ENCODE data around the gene ZNF804A.

The ZNF804A gene

DNA sequence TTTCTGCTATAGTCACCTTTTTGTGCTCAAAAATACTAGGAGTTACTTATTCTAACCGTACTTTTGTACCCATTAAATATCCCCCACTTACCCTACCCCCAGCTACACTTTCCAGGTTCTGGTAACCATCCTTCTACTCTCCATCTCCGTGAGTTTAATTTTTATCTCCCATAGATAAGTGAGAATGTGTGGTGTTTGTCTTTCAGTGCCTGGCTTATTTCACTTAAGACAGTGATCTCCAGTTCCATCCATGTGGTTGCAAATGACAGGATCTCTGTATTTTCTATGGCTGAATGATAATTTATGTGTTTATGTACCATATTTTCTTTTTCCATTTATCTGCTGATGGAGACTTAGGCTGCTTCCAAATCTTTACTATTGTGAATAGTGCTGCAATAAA, 323.3 kb downstream of the ZNF804A start:
- no peaks in the 10 kb centered on the region for H4K20me1 ChIP-seq (ENCODE audit: insufficient read depth, low read length)
- no peak overlapping the region for H2AFZ ChIP-seq (ENCODE audit: low read depth, low read length)
- H3K4me2 ChIP-seq (ENCODE audit: insufficient read depth, low read length) = no peak overlapping the region
- TF ChIP-seq, protein P1, sequence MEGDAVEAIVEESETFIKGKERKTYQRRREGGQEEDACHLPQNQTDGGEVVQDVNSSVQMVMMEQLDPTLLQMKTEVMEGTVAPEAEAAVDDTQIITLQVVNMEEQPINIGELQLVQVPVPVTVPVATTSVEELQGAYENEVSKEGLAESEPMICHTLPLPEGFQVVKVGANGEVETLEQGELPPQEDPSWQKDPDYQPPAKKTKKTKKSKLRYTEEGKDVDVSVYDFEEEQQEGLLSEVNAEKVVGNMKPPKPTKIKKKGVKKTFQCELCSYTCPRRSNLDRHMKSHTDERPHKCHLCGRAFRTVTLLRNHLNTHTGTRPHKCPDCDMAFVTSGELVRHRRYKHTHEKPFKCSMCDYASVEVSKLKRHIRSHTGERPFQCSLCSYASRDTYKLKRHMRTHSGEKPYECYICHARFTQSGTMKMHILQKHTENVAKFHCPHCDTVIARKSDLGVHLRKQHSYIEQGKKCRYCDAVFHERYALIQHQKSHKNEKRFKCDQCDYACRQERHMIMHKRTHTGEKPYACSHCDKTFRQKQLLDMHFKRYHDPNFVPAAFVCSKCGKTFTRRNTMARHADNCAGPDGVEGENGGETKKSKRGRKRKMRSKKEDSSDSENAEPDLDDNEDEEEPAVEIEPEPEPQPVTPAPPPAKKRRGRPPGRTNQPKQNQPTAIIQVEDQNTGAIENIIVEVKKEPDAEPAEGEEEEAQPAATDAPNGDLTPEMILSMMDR (IDR thresholded peaks at IDR 0.05; ENCODE audit: borderline replicate concordance, extremely low read depth, low read length, poor library complexity, severe bottlenecking) = no peak
- no peak for TF ChIP-seq EZH2 (IDR thresholded peaks at IDR 0.05; ENCODE audit: borderline replicate concordance, low read depth, low read length, severe bottlenecking)
- no peak overlapping the region for H3K4me3 ChIP-seq (ENCODE audit: low read depth in 1 of 2, low read length in 2 of 2)
- H3K9ac ChIP-seq (ENCODE audit: low read depth, low read length) = no peak overlapping the region
- H3K27me3 ChIP-seq (ENCODE audit: insufficient read depth, low read length, poor library complexity) = no peaks in the 10 kb centered on the region
- DNase-seq (no peak), ATAC-seq (ENCODE audit: insufficient read depth, low read depth) (no peak)
- no peaks in the 10 kb centered on the region for H3K36me3 ChIP-seq (ENCODE audit: insufficient read depth, low read length)
- H3K4me1 ChIP-seq (ENCODE audit: insufficient read depth, low read length) = no peaks in the 10 kb centered on the region
- no peak overlapping the region for H3K27ac ChIP-seq (ENCODE audit: low read length)
- H3K79me2 ChIP-seq (ENCODE audit: insufficient read depth, low read length) = no peaks in the 10 kb centered on the region
- H3K9me3 ChIP-seq (ENCODE audit: insufficient read depth, low read length, severe bottlenecking) = peaks cover 5% of the 10 kb centered on the region

DNA sequence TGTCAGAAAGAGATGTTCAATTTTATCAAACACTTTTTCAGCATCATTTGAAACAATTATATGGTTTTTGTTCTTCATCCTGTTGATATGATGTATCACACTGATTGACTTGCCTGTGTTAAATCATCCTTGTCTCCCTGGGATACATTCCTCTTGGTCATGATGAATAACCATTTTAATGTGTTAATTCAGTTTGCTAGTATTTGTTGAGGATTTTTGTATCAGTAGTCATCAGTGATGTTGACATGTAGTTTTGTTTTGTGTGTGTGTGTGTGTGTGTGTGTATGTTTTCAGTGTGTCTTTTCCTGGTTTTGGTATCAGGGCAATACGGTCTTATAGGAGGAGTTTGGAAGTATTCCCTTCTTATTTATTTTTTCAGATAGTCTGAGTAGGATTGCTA, 325.4 kb downstream of the ZNF804A start:
- no peak overlapping the region for H3K4me2 ChIP-seq (ENCODE audit: insufficient read depth, low read length)
- no peak overlapping the region for H3K9ac ChIP-seq (ENCODE audit: low read depth, low read length)
- H3K79me2 ChIP-seq (ENCODE audit: insufficient read depth, low read length) = no peaks in the 10 kb centered on the region
- no peaks in the 10 kb centered on the region for H4K20me1 ChIP-seq (ENCODE audit: insufficient read depth, low read length)
- H3K9me3 ChIP-seq (ENCODE audit: insufficient read depth, low read length, severe bottlenecking) = peaks cover 5% of the 10 kb centered on the region
- ATAC-seq (ENCODE audit: insufficient read depth, low read depth) = no peak
- DNase-seq = no peak
- H3K36me3 ChIP-seq (ENCODE audit: insufficient read depth, low read length) = no peaks in the 10 kb centered on the region
- H3K27ac ChIP-seq (ENCODE audit: low read length) = no peak overlapping the region
- H3K4me3 ChIP-seq (ENCODE audit: low read depth in 1 of 2, low read length in 2 of 2) = no peak overlapping the region
- H2AFZ ChIP-seq (ENCODE audit: low read depth, low read length) = no peak overlapping the region
- H3K4me1 ChIP-seq (ENCODE audit: insufficient read depth, low read length) = no peaks in the 10 kb centered on the region
- no peaks in the 10 kb centered on the region for H3K27me3 ChIP-seq (ENCODE audit: insufficient read depth, low read length, poor library complexity)
- TF ChIP-seq, protein P1 (IDR thresholded peaks at IDR 0.05; ENCODE audit: borderline replicate concordance, extremely low read depth, low read length, poor library complexity, severe bottlenecking) = no peak
- no peak for TF ChIP-seq EZH2 (IDR thresholded peaks at IDR 0.05; ENCODE audit: borderline replicate concordance, low read depth, low read length, severe bottlenecking)

DNA sequence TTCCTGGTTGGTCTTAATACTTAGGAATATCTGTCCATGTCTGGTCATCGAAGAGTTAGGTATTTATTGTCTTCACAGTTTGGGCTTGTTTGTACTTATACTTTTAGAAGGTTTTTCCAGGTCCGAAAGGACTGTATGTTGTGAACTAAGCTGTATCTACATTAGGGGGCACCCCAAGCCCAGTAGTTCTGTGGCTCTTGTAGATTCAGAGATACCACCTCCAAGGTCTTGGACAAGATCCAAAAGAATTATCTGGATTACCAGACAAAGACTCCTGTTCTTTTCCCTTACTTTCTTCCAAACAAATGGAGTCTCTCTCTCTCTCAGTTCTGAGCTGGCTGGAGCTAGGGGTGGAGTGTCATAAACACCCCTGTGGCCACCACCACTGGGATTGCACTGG, 328.7 kb downstream of the ZNF804A start:
- TF ChIP-seq, protein P1 (IDR thresholded peaks at IDR 0.05; ENCODE audit: borderline replicate concordance, extremely low read depth, low read length, poor library complexity, severe bottlenecking) = no peak
- no peak for TF ChIP-seq EZH2 (IDR thresholded peaks at IDR 0.05; ENCODE audit: borderline replicate concordance, low read depth, low read length, severe bottlenecking)
- Histone ChIP-seq H4K20me1 (ENCODE audit: insufficient read depth, low read length) (no peaks in the 10 kb centered on the region), H3K27ac (ENCODE audit: low read length) (no peak overlapping the region), H3K79me2 (ENCODE audit: insufficient read depth, low read length) (no peaks in the 10 kb centered on the region), H3K9me3 (ENCODE audit: insufficient read depth, low read length, severe bottlenecking) (peaks cover 5% of the 10 kb centered on the region), H3K36me3 (ENCODE audit: insufficient read depth, low read length) (no peaks in the 10 kb centered on the region), H3K27me3 (ENCODE audit: insufficient read depth, low read length, poor library complexity) (no peaks in the 10 kb centered on the region), H2AFZ (ENCODE audit: low read depth, low read length) (no peak overlapping the region), H3K9ac (ENCODE audit: low read depth, low read length) (no peak overlapping the region), H3K4me1 (ENCODE audit: insufficient read depth, low read length) (no peaks in the 10 kb centered on the region), H3K4me2 (ENCODE audit: insufficient read depth, low read length) (no peak overlapping the region), H3K4me3 (ENCODE audit: low read depth in 1 of 2, low read length in 2 of 2) (no peak overlapping the region)
- no peak for ATAC-seq (ENCODE audit: insufficient read depth, low read depth)
- DNase-seq = no peak

DNA sequence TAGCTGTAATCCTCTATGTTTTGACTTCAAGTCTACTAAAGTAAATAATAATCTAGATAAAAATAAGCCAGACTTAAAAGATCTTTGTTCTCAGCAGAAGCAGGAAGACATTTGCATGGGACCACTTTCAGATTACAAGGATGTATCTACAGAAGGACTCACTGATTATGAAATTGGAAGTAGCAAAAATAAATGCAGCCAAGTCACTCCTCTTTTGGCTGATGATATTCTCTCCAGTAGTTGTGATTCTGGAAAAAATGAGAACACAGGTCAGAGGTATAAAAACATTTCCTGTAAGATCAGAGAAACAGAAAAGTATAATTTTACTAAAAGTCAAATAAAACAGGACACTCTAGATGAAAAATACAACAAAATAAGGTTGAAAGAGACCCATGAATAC, 338.4 kb downstream of the ZNF804A start:
- no peak overlapping the region for H3K4me2 ChIP-seq (ENCODE audit: insufficient read depth, low read length)
- TF ChIP-seq, protein P1 (IDR thresholded peaks at IDR 0.05; ENCODE audit: borderline replicate concordance, extremely low read depth, low read length, poor library complexity, severe bottlenecking) = no peak
- TF ChIP-seq EZH2 (IDR thresholded peaks at IDR 0.05; ENCODE audit: borderline replicate concordance, low read depth, low read length, severe bottlenecking) = no peak

More for the DNA sequence above, 338.4 kb downstream of the ZNF804A start:
- Histone ChIP-seq H4K20me1 (ENCODE audit: insufficient read depth, low read length) (no peaks in the 10 kb centered on the region), H3K4me3 (ENCODE audit: low read depth in 1 of 2, low read length in 2 of 2) (no peak overlapping the region), H3K9ac (ENCODE audit: low read depth, low read length) (no peak overlapping the region), H3K4me1 (ENCODE audit: insufficient read depth, low read length) (no peaks in the 10 kb centered on the region), H3K9me3 (ENCODE audit: insufficient read depth, low read length, severe bottlenecking) (no peaks in the 10 kb centered on the region), H3K79me2 (ENCODE audit: insufficient read depth, low read length) (no peaks in the 10 kb centered on the region), H3K36me3 (ENCODE audit: insufficient read depth, low read length) (no peaks in the 10 kb centered on the region), H3K27ac (ENCODE audit: low read length) (no peak overlapping the region), H2AFZ (ENCODE audit: low read depth, low read length) (no peak overlapping the region), H3K27me3 (ENCODE audit: insufficient read depth, low read length, poor library complexity) (no peaks in the 10 kb centered on the region)
- ATAC-seq (ENCODE audit: insufficient read depth, low read depth) = no peak
- DNase-seq = no peak
